SH-SY5Y (cell line): ENCODE measurements around the gene LRGUK.

Experiments
- GATA2 ChIP-seq: IDR thresholded peaks from 2 replicates; pipeline ENCODE4 v1.6.1; 2011; ENCODE audit warnings: mild to moderate bottlenecking, low read depth, low read length
- GATA3 ChIP-seq: IDR thresholded peaks from 2 replicates; pipeline ENCODE4 v1.6.1; 2011; ENCODE audit warnings: low read depth, mild to moderate bottlenecking, low read length, moderate library complexity

DNA sequence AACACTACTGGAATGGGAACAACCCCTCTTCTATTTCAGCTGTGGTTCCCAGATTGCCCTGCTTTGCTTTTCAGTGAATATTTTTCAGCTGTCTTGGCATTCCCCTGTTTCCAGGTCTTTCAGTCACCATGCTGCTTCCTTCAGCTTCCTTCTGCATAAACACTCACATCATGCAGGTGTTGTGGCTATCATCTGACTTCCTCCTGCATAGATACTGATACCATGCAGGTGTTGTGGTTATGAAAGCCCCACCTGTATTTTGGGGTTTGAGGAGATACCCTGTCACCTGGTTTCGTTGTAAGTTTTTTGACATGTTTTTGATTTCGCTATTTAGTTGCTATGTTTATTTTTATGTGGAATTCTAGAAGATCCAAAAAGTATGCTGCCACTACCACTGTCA lies 118.1 kb downstream of the LRGUK start:
- TF ChIP-seq GATA2 (no peak), GATA3 (no peak)
